ENCODE results near the gene TUSC2.

DNA sequence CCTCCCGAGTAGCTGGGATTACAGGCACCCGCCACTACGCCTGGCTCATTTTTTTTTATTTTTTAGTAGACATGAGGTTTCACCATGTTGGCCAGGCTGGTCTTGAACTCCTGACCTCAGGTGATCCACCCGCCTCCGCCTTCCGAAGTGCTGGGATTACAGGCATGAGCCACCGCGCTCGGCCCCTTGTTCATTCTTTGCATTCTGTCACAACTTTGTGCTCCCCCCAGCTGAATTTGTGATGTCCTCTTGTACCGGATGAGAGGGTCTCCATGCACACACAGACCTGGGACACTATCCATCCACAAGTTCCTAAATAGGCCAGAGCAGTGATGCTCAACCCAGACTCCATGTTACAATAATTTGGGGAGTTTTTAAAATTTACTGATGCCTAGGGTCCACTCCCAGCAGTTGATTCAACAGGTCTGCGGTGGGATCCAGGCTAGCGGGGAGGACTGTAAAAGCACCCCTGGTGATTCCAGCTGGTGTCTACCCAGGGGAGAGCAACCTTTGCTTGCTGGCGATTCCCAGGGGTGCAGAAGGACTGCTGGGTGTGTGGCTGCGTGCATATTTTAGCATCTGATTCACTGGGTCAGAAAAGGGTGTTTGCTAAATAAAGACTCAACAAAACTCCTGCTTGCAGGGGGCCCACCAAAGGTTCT is 11.6 kb upstream of the TUSC2 start:
- TF ChIP-seq CTCF (IDR thresholded peaks at IDR 0.05; ENCODE audit: borderline replicate concordance, extremely low read depth, low read length, poor library complexity, severe bottlenecking) (no peak), EZH2 (IDR thresholded peaks at IDR 0.05; ENCODE audit: borderline replicate concordance, low read depth, low read length, severe bottlenecking) (no peak)

Data from DND-41 (cell line).